ENCODE measurements around the gene SGPP1.
"Not testable (repeated sequence)": the region's sequence is repeated elsewhere in the genome, so short reads cannot be mapped to it uniquely, and the experiment has no call there.

The SGPP1 gene

GRCh38 chr14:63727736-63728728 is at the start of gene SGPP1:
Gene SGPP1, minus strand, starts transcription at chr14:63728065. Its CDS starts 121 bp downstream, at chr14:63727944.
- peak; percentile 60 for DNase-seq (ENCODE audit: low read depth in 1 of 2, low spot score in 1 of 2)

DNA sequence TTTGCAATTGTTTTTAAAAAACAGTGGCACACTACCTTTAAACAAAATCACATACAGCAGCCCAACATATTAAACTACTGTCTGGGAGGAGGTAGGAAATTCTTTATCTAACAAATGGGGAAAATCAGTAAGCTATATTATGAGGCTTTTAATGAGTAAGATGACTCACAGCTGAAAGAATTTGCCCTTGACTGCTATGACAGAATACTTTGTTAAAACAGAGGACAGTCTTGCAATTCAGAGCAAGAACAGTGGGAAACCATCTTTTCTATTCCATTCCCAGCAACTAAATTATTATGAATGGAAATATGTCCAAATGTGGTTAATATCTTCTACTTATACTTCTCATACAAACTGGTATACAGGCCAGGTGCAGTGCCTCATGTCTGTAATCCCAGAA is 49.2 kb upstream of the SGPP1 start:
- DNase-seq (ENCODE audit: low read depth in 1 of 2, low spot score in 1 of 2): no peak

- DNase-seq (ENCODE audit: low read depth in 1 of 2, low spot score in 1 of 2): no peak
Measured at GRCh38 chr14:63773504-63773903, 45.6 kb upstream of the SGPP1 start.

- no peak for DNase-seq (ENCODE audit: low read depth in 1 of 2, low spot score in 1 of 2)
Measured at GRCh38 chr14:63770187-63770807, 42.4 kb upstream of the SGPP1 start.

GRCh38 chr14:63766611-63767010 is 38.7 kb upstream of the SGPP1 start:
- DNase-seq (ENCODE audit: low read depth in 1 of 2, low spot score in 1 of 2): no peak

GRCh38 chr14:63764620-63765139 is 36.8 kb upstream of the SGPP1 start:
- DNase-seq (ENCODE audit: low read depth in 1 of 2, low spot score in 1 of 2): no peak

DNA sequence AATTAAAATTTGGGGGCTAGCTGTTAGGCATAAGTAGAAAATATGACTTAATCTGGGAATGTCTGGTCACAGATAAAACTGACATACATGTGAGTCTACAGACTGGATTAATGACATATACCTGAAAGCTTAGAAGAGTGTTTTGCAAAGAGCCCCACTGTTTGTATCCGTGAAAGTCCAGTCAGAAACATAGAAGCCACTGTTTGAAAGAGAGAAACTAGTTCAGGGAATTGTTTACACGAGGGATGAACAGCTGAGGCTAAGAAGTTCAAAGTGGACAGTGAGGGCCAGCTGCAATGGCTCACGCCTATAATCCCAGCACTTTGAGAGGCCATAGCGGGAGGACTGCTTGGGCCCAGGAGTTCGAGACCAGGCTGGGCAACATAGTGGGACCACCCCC is 36.2 kb upstream of the SGPP1 start:
- DNase-seq (ENCODE audit: low read depth in 1 of 2, low spot score in 1 of 2): no peak

- DNase-seq (ENCODE audit: low read depth in 1 of 2, low spot score in 1 of 2): no peak
Measured at GRCh38 chr14:63761351-63762117, 33.7 kb upstream of the SGPP1 start.

DNA sequence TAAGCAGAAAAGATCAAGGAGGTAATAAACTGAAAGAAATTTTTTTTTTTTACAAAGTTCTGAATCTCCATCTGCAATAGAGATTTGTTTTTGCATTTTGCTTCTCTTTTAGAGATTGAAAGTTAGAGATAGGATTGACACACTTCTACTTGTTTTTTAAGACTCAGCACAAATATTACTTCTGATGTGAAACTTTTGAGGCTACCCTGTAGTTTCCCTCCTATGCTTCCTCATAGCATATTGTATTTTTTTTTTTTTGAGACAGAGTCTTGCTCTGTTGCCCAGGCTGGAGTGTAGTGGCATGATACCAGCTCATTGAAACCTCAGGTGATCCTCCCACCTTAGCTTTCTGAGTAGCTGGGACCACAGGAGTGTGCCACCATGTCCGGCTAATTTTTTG is 32.1 kb upstream of the SGPP1 start:
- DNase-seq (ENCODE audit: low read depth in 1 of 2, low spot score in 1 of 2): no peak

GRCh38 chr14:63759456-63759855 is 31.6 kb upstream of the SGPP1 start:
- DNase-seq (ENCODE audit: low read depth in 1 of 2, low spot score in 1 of 2): no peak

DNA sequence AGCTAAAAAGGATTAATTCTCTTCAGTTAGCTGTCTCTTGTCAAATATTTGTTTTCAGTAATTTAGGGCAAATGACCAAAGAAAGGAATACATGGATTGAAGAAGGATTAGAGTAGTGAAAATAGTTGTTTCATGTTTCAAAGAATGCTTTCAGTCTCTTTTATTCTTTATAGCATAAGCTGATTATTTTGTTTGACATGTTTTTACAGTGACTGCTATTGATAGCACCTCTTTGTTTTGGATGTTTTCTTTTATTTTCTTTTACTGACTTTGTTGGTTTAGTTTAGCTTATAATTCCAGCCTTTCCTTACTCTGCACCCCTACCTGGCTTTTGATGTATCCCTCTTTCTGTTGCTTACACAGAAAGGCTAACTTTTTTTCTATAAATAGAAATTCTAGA is 29.3 kb upstream of the SGPP1 start:
- no peak for DNase-seq (ENCODE audit: low read depth in 1 of 2, low spot score in 1 of 2)

DNA sequence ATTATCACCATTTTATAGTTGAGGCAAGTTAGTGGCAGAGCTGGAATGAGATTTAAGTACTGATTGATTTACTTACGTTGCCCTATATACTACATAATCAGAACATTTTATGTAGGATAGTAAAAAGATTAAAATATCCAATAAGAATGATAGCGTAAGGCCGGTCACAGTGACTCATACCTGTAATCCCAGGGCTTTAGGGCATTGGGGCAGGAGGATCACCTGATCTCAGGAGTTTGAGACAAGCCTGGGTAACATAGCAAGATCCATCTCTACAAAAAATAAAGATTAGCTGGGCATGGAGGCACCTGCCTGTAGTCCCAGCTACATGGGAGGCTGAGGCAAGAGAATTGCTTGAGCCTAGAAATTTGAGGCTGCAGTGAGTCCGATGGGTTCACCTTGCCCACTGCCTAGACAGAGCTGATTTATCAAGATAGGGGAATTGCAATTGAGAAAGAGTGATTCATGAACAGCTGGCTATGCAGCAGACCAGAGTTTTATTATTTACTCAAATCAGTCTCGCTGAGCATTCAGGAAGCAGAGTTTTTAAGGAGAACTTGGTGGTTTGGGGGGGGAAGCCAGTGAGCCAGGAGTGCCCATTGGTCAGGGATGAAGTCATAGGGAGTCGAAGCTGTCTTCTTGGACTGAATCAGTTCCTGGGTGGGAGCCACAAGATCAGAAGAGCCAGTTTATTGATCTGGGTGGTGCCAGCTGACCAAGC is 24.7 kb upstream of the SGPP1 start:
- no peak for DNase-seq (ENCODE audit: low read depth in 1 of 2, low spot score in 1 of 2)

- not testable (repeated sequence) for DNase-seq (ENCODE audit: low read depth in 1 of 2, low spot score in 1 of 2)
Measured at GRCh38 chr14:63751076-63751475, 23.2 kb upstream of the SGPP1 start.

DNA sequence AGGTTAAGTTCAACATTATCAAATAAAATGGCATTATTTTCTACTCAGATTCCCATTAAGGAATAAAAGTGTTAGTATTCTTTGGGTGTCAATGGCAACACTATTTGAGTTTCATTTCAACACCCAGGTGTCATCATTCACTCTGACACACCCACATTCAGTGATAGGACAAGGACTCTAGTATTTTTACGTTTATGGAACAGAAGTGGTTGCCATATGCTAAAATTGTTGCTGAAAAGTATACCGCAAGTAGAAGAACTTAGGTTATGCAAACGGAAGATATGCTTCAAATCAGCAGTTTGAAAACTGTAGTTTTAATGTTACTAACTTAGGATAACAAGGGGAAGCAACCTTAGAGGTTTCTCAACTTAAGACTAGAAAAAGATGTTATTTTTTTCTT is 20.0 kb upstream of the SGPP1 start:
- DNase-seq (ENCODE audit: low read depth in 1 of 2, low spot score in 1 of 2): no peak

- DNase-seq (ENCODE audit: low read depth in 1 of 2, low spot score in 1 of 2): no peak
Measured at GRCh38 chr14:63745858-63746425, 18.1 kb upstream of the SGPP1 start.

GRCh38 chr14:63745272-63745671 is 17.4 kb upstream of the SGPP1 start:
- no peak for DNase-seq (ENCODE audit: low read depth in 1 of 2, low spot score in 1 of 2)

- DNase-seq (ENCODE audit: low read depth in 1 of 2, low spot score in 1 of 2): no peak
Measured at GRCh38 chr14:63737582-63738006, 9.7 kb upstream of the SGPP1 start.

GRCh38 chr14:63735720-63736119 is 7.9 kb upstream of the SGPP1 start:
- DNase-seq (ENCODE audit: low read depth in 1 of 2, low spot score in 1 of 2): no peak

- DNase-seq (ENCODE audit: low read depth in 1 of 2, low spot score in 1 of 2): no peak
Measured at GRCh38 chr14:63730659-63731058, 2.8 kb upstream of the SGPP1 start.

- DNase-seq (ENCODE audit: low read depth in 1 of 2, low spot score in 1 of 2): no peak
Measured at GRCh38 chr14:63727231-63727735, 582 bp downstream of the SGPP1 start.
